GM18868 (cell line): ENCODE results near the gene DEFB128.
A peak's percentile ranks its signal among the peaks of the same experiment; 100 is the strongest.
"Not testable (repeated sequence)": the region's sequence is repeated elsewhere in the genome, so short reads cannot be mapped to it uniquely, and the experiment has no call there.

ENCODE experiments used
- ATAC-seq: cut with Tn5 transposase; IDR thresholded peaks from one replicate; pipeline ENCODE4 v1.9.1; 2021; ENCODE audit warnings: mild to moderate bottlenecking, moderate library complexity; ENCODE audit not compliant: unreplicated experiment

Gene DEFB128

DNA sequence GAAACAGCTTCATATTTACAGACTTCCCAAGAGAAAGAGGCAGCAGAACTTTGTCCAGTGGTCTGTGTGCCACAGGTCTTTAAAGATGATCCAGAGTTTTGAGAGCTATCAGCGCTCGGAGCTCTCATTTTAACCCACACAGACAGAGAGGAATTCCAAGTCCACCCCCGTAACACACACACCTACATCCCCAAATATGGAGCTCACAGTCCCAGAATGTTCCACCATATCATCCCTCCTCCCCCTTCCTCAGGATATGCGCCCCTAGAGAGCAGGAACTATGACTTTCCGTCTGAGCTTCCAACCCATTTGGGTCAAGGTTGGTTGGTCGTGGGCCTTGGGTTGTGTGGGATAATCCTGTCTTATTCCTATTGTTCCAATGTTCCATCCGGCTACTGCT lies at the start of gene DEFB128:
Gene DEFB128 (minus strand): TSS at position 101 of the 400 bp plus-strand sequence. CDS start 88 bp downstream, at position 13.
- ATAC-seq: no peak

DNA sequence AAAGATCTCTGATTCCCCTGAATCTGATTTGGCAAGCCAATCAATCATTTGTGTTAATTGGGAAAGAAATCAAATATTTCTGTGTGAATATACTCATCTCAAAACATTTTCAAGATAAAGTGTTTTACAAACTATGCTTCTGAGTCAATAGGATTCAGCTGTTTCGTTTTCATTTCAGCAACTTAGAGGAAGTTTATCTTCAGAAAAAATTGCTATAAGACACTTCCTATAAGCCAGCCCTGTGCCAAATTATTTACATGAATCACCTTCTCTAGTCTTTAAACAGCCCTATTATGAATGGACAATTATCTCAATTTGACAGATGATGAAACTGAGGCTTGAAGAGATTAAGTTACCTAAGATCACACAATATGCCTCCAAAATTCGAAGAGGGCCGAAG lies 48.4 kb upstream of the DEFB128 start:
- peak; percentile 79 for ATAC-seq

- ATAC-seq: peak; percentile 64
Observed at GRCh38 chr20:237489-237888, 48.0 kb upstream of the DEFB128 start.

- ATAC-seq: no peak
Observed at GRCh38 chr20:235891-236290, 46.4 kb upstream of the DEFB128 start.

DNA sequence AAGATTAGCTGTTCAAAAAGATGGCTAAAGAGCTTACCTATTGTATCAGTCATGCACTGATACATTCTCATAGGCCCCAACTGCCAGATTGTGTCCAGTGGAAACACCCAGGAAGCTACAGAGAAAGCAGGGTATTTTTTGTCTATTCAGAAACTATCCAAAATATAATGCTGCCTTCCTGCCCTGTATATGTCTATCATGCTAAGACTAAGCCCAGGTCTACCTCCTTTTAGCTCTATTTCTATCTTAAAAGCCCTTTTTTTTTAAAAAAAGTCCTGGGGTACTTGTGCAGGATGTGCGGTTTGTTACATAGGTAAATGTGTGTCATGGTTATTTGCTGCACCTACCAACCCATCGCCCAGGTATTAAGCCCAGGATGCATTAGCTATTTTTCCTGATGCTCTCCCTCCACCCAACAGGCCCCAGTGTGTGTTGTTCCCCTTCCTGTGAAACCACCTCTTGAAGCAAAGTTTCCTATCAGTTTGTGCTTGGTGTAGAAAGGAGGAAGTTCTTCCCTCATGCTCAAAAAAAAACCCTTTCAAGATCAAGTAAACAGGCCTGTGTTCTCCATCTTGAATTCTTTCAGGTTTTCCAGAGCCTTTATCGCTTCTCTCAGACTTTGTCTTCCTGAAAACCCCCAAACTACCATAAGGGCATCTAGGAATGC lies 38.1 kb upstream of the DEFB128 start:
- peak; percentile 60 for ATAC-seq

DNA sequence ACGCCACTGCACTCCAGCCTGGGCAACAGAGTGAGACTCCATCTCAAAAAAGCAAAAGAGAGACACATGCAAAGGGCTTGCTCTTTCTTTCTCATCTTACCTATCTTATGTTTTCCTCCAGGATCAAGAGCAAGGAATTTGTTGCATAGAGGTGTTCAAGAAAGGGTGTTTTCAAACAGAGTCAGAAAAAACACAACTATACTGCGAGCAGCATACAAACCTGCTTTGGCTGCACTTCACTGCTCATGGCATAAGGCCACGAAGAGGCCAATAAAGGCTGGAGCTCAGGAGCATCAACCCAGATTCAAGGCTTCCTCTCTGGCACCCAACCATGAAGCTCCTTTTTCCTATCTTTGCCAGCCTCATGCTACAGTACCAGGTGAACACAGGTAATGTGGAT lies 37.4 kb upstream of the DEFB128 start, which contains the start of gene DEFB129:
Gene DEFB129 (plus strand): TSS at position 301 of the 400 bp plus-strand sequence. CDS start 31 bp downstream, at position 332.
- no peak for ATAC-seq

DNA sequence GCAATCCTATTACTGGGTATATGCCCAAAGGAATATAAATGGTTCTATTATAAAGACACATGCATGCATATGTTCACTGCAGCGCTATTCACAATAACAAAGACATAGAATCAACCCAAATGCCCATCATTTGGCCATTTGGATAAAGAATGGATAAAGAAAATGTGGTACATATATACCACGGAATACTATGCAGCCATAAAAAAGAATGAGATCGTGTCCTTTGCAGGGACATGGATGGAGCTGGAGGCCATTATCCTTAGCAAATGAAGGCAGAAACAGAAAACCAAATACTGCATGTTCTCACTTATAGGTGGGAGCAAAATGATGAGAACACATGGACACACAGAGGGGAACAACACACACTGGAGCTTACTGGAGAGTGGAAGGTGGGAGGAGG lies 36.4 kb upstream of the DEFB128 start:
- ATAC-seq: not testable (repeated sequence)

DNA sequence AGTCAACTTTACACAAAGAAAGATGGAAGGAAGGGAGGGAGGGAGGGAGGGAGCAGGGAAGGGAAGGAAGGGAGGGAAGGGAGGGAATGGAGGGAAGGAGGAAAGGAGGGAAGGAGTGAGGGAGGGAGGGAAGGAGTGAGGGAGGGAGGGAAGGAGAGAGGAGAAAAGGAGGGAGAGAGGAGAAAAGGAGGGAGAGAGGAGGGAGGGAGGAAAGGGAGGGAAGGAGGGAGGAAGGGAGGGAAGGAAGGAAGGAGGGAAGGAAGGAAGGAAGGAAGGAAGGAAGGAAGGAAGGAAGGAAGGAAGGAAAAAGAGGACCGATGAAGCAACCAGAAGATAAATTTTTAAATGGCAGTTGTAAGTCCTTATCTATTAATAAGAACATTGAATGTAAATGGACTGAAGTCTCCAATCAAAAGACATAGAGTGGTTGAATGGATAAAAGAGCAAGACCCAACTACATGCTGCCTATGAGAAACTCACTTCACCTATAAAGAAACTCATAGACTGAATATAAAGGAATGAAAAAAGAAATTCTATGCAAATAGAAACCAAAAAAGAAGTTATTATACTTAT lies 31.8 kb upstream of the DEFB128 start:
- no peak for ATAC-seq

DNA sequence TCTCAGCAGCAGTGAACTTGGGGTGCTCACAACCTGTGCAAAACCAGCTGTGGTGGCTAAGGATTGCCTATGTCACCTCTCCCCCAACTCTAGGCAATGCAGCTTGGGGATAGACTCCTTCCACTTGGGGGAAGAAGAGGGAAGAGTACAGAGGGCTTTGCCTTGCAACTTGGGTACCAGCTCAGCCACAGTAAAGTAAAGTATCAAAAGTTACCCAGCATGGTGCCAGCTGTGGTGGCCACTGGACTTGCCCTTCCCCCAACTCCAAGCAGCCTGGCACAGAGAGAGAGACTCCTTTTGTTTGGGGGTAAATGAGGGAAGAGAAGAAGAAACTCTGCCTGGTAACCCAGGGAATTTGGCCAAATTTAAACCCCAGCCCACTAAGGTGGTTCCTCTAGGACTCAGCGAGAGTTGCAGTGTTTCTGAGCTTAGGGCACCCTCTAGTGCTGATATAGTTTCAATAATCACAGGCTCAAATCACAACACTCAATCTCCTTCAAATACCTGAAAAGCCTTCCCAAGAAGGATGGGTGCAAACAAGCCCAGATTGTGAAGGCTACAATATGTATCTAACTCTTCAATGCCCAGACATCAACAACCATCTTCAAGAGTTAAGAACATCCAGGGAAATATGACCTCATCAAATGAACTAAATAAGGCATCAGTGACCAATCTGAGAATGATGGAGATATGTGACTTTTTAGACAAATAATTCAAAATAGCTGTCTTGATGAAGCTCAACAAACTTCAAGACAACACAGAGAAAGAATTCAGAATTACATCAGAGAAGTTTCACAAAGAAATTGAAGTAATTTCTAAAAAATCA lies 30.0 kb upstream of the DEFB128 start:
- ATAC-seq: no peak

DNA sequence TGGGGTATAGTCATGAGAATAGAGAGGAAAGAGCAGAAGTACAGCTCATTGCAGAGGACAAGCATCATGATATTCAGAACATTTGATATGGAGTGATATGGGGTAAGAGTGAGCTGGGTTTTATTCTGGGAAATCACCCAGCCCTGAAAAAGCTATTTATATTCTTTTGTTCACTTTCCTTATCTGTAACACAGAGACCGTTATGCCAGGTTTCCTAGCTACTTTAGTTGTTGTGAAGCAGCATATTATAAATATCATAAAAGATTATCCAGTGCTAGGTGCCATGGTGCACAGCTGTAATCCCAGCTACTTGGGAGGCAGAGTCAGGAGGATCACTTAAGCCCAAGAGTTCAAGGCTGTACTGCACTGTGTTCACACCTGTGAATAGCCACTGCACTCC lies 27.8 kb upstream of the DEFB128 start:
- ATAC-seq: no peak

DNA sequence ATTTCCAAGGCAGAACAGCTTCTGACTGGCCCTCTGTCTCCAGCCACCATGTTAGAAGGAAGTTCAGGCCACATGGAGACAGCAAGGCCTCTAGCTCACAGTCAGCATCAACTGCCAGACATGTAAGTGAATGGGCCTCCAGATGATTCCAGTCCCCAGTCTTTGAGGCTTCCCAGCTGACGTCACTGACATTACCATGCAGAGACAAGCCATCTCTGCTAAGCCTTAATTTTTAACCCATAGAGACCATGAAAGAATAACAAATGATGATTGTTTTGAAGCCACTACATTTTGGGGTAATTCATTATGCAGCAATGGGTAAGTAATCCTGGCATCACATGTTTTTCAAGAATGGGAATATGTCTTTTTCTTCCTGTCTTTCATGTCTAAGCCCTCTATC lies 26.3 kb upstream of the DEFB128 start:
- no peak for ATAC-seq

DNA sequence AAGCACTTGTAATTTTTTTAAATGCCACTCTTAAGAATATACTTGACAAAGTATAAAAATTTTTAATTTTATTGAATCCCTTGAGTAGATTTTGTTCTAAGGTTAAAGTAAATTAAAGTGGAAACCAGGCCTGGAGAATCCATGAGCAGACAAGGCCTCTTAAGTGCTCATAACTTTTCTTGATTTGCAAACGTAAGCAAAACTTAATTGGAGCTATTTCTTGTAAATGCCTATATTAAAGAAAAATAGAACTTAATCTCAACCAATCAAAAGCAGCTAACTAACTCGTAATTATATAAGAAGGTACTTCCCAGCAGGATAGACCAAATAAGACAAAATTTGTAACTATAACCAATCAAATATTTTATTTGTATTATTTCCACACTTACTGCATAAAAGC lies 24.9 kb upstream of the DEFB128 start:
- no peak for ATAC-seq

- ATAC-seq: no peak
Observed at GRCh38 chr20:210809-211502, 21.4 kb upstream of the DEFB128 start.

DNA sequence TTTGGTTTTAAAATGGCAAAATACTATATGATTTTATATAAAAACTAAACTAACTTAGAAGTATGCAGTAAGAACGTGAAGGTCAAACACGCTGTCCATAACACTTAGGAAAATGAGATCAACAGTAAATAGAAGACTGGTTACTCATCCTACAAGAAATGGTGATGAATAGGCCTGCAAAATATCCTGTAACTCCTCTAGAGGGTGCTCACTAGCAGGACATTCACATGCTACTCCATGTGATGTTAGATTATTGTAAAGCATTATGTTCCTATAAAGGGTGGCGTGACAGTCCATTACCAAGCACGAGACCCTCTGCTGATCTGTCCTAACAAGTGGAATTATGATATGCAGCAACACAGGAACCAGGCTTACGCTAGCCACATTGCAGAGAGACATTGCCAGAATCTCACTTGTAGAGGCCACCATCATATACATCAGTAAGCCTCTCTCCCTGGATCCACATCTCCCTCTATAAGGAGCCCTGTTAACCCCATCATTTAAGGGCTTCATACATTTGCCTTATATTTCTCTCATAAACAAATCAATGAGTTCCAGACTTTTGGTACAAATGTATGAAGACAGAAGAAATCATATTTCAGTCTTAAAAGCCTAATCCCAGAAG lies 19.5 kb upstream of the DEFB128 start:
- ATAC-seq: peak; percentile 74

DNA sequence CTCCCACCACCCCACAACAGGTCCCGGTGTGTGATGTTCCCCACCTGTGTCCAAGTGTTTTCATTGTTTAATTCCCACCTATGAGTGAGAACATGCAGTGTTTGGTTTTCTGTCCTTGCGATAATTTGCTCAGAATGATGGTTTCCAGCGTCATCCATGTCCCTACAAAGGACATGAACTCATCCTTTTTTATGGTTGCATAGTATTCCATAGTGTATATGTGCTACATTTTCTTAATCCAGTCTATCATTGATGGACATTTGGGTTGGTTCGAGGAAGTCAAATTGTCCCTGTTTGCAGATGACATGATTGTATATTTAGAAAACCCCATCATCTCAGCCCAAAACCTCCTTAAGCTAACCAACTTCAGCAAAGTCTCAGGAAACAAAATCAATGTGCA lies 14.1 kb upstream of the DEFB128 start:
- ATAC-seq: not testable (repeated sequence)

DNA sequence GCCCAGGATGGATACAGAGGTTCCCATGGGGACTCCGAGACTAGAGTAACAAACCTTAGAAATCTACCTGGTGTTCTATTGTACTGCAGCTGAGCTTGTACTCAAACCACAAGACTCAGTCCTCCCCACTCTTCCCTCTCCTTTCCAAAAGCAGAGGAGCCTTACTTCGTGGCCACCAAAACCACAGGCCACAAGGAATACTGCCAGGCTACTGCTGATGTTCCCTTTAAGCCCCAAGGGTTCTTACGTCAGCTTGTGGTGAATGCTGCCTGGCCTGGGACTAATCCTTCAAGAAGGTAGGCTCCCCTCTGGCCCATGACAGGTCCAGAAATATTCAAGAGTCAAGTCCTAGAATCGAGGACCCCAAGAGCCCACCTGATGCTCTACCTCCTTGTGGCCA lies 10.5 kb upstream of the DEFB128 start:
- ATAC-seq: no peak

- ATAC-seq: no peak
Observed at GRCh38 chr20:198225-198624, 8.7 kb upstream of the DEFB128 start.

GRCh38 chr20:187733-188132 lies 1.8 kb downstream of the DEFB128 start:
- no peak for ATAC-seq

DNA sequence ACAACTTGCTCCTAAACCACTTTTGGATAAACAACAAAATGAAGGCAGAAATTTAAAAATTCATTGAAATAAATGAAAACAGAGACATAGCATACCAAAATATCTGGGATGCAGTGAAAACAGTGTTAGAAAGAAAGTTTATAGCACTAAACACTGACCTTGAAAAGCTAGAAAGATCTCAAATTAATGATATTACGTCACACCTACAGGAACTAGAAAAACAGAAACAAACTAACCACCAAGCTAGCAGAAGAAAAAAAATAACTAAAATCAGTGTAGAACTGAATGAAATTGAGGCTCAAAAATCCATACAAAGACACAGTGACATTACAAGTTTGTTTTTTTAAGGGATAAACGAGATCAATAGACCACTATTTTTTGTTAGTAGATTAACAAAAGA lies 5.2 kb downstream of the DEFB128 start:
- no peak for ATAC-seq

DNA sequence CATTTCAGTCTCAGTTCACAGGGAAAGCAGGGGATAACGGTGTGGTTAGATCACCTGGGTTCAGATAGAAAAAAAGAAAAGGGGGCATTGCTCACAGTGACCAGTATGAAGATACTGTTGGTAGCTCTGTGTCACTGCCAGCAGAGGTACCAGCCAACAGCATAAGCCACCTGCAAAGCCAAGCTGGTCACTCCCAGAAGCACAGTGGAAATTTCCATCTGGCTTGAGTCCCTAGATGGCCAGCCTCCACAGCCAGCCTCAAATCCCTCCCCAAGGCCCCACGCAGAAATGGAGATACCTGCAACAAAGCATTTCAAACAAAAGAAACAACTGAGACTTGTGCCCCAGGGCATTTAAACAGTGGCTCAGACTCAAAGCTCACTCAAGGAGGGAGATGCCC lies 20.6 kb downstream of the DEFB128 start:
- ATAC-seq: no peak

DNA sequence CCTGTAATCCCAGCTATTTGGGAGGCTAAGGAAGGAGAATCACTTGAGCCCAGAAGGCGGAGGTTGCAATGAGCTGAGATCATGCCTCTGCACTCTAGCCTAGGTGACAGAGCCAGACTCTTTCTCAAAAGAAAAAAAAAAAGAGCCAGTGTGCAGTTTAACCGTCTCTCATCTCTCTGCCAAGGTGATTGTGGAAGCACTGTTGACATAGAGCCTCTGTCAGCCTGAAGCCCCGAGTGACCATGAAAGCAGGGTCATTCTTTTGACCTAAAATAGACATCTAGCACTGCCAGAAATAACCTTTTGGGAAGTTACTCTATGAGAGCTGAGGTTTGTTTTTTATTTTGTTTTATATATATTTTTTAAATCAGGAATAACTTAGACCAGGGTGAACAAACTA lies 24.9 kb downstream of the DEFB128 start:
- no peak for ATAC-seq
